Measurements from ENCODE around the gene SELENOM.
"Not testable (repeated sequence)": the region's sequence is repeated elsewhere in the genome, so short reads cannot be mapped to it uniquely, and the experiment has no call there.

DNA sequence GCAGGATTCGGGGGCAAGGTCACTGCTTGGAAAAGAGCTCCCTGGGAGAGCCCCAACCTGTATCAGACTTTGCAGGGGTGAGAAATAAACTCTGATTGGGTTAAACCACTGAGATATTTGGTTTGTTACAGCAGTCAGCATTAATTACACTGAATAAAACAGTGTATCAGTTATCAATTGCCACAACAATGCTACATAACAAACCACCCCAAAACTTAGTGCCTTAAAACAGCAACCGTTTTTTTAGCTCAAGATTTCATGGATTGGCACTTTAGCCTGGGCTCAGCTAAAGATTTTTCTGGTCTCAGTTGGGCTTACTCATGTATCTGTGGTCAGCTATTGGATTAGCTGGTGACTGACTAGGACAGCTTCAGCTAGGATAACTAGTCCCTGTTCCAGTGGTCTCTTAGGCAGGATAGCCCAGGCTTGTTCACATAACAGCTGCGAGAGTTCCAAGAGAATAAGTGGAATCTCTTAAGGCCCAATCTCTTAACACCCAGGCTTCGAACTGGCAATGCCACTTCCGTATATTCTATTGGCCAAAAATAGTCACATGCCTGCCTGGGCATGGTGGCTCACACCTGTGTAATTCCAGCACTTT, 33.7 kb downstream of the SELENOM start:
- TF ChIP-seq ELF4 (CRISPR knock-in tag; IDR thresholded peaks at IDR 0.05; ENCODE audit: low read depth); FOXJ3 (CRISPR knock-in tag; IDR thresholded peaks at IDR 0.05; ENCODE audit: borderline replicate concordance); ZNF121 (CRISPR knock-in tag; IDR thresholded peaks at IDR 0.05); NR3C1 (CRISPR knock-in tag; conservative IDR thresholded peaks at IDR 0.05; ENCODE audit: low read depth); FOXK1 (CRISPR knock-in tag; IDR thresholded peaks at IDR 0.05); FOXP1 (CRISPR knock-in tag; IDR thresholded peaks at IDR 0.05; ENCODE audit: borderline replicate concordance): not testable (repeated sequence)
- TF ChIP-seq, protein P1, sequence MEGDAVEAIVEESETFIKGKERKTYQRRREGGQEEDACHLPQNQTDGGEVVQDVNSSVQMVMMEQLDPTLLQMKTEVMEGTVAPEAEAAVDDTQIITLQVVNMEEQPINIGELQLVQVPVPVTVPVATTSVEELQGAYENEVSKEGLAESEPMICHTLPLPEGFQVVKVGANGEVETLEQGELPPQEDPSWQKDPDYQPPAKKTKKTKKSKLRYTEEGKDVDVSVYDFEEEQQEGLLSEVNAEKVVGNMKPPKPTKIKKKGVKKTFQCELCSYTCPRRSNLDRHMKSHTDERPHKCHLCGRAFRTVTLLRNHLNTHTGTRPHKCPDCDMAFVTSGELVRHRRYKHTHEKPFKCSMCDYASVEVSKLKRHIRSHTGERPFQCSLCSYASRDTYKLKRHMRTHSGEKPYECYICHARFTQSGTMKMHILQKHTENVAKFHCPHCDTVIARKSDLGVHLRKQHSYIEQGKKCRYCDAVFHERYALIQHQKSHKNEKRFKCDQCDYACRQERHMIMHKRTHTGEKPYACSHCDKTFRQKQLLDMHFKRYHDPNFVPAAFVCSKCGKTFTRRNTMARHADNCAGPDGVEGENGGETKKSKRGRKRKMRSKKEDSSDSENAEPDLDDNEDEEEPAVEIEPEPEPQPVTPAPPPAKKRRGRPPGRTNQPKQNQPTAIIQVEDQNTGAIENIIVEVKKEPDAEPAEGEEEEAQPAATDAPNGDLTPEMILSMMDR (IDR thresholded peaks at IDR 0.05) = not testable (repeated sequence)
- TF ChIP-seq, protein P2, sequence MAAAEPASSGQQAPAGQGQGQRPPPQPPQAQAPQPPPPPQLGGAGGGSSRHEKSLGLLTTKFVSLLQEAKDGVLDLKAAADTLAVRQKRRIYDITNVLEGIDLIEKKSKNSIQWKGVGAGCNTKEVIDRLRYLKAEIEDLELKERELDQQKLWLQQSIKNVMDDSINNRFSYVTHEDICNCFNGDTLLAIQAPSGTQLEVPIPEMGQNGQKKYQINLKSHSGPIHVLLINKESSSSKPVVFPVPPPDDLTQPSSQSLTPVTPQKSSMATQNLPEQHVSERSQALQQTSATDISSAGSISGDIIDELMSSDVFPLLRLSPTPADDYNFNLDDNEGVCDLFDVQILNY (CRISPR knock-in tag; IDR thresholded peaks at IDR 0.05) = not testable (repeated sequence)
- TF ChIP-seq, protein P3, sequence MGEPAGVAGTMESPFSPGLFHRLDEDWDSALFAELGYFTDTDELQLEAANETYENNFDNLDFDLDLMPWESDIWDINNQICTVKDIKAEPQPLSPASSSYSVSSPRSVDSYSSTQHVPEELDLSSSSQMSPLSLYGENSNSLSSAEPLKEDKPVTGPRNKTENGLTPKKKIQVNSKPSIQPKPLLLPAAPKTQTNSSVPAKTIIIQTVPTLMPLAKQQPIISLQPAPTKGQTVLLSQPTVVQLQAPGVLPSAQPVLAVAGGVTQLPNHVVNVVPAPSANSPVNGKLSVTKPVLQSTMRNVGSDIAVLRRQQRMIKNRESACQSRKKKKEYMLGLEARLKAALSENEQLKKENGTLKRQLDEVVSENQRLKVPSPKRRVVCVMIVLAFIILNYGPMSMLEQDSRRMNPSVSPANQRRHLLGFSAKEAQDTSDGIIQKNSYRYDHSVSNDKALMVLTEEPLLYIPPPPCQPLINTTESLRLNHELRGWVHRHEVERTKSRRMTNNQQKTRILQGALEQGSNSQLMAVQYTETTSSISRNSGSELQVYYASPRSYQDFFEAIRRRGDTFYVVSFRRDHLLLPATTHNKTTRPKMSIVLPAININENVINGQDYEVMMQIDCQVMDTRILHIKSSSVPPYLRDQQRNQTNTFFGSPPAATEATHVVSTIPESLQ (CRISPR knock-in tag; IDR thresholded peaks at IDR 0.05) = not testable (repeated sequence)
- TF ChIP-seq, protein P4, sequence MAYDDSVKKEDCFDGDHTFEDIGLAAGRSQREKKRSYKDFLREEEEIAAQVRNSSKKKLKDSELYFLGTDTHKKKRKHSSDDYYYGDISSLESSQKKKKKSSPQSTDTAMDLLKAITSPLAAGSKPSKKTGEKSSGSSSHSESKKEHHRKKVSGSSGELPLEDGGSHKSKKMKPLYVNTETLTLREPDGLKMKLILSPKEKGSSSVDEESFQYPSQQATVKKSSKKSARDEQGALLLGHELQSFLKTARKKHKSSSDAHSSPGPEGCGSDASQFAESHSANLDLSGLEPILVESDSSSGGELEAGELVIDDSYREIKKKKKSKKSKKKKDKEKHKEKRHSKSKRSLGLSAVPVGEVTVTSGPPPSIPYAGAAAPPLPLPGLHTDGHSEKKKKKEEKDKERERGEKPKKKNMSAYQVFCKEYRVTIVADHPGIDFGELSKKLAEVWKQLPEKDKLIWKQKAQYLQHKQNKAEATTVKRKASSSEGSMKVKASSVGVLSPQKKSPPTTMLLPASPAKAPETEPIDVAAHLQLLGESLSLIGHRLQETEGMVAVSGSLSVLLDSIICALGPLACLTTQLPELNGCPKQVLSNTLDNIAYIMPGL (CRISPR knock-in tag; IDR thresholded peaks at IDR 0.05) = not testable (repeated sequence)
- TF ChIP-seq, protein P5, sequence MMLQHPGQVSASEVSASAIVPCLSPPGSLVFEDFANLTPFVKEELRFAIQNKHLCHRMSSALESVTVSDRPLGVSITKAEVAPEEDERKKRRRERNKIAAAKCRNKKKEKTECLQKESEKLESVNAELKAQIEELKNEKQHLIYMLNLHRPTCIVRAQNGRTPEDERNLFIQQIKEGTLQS (CRISPR knock-in tag; conservative IDR thresholded peaks at IDR 0.05) = not testable (repeated sequence)
